Endothelial cell of umbilical vein (primary cell): ENCODE data around the gene FAM227B. TPM values are rescaled to one million over a fixed set of nuclear protein-coding genes. Genes with fewer than 3 reads are reported as not detected.

Source experiments
- BruUV-seq: library from RNA; stranded (reverse); fragments of 400-500 nt; replicated peaks from 2 replicates; lab custom pipeline; 2021; lab: Mats Ljungman, UMichigan
- CTCF ChIA-PET: fragments of 300-600, 350-600 bp; sonication (Branson Sonifier 250); formaldehyde crosslinking; loops from one replicate; lab custom pipeline; 2021; ENCODE audit warnings: antibody characterized with exemption, inconsistent platforms; lab: Charles Lee
- POLR2A ChIA-PET: fragments of 300-600, 350-600 bp; sonication (Branson Sonifier 250); formaldehyde crosslinking; loops from one replicate; lab custom pipeline; 2021; ENCODE audit warnings: antibody characterized with exemption, inconsistent platforms; lab: Charles Lee
- DNase-seq: peaks from one replicate; pipeline ENCODE4 v3.0.0-alpha.2; 2011; ENCODE audit warnings: low read depth, low spot score
- FAIRE-seq: peaks from 2 replicates; lab custom pipeline; 2011; peaks lifted over from hg19 to GRCh38; lab: Jason Lieb, UNC
- H2AFZ ChIP-seq: 2 replicates; pipeline ENCODE4 v1.6.0; 2012; ENCODE audit warnings: low read depth, low read length, control low read depth, inconsistent platforms
- H3K27ac ChIP-seq: 2 replicates; pipeline ENCODE4 v1.5.1; 2011; ENCODE audit warnings: low read depth, mild to moderate bottlenecking, control low read depth, low read length, moderate library complexity; ENCODE audit not compliant: insufficient read depth
- H3K27me3 ChIP-seq, 2 experiments: 2 replicates each; pipeline versions ENCODE4 v1.6.0 to v1.6.1; 2011; ENCODE audit warnings: low read length in 2 of 2, mixed read lengths in 1 of 2; ENCODE audit not compliant: control insufficient read depth in 2 of 2, insufficient read depth in 2 of 2
- H3K36me3 ChIP-seq, 2 experiments: 2 replicates in 1 of 2; 3 replicates in 1 of 2; pipeline ENCODE4 v1.5.1; 2011; ENCODE audit warnings: low read length in 2 of 2, mild to moderate bottlenecking in 1 of 2, moderate library complexity in 1 of 2; ENCODE audit not compliant: control insufficient read depth in 2 of 2, insufficient read depth in 2 of 2; ENCODE audit errors: extremely low read depth in 1 of 2
- H3K4me1 ChIP-seq: 3 replicates; pipeline ENCODE4 v1.5.1; 2011; ENCODE audit warnings: mild to moderate bottlenecking, low read length; ENCODE audit not compliant: control insufficient read depth, insufficient read depth; ENCODE audit errors: extremely low read depth
- H3K4me2 ChIP-seq: 2 replicates; pipeline ENCODE4 v1.6.1; 2011; ENCODE audit warnings: low read length, control low read depth, mixed read lengths; ENCODE audit not compliant: insufficient read depth
- H3K4me3 ChIP-seq, 3 experiments: fragments of 200-600 bp in 1 of 3; sonication (generic), shearing (Covaris generic) in 1 of 3; replicated peaks in 1 of 3; 2 replicates each; pipeline ENCODE4 v1.5.1; 2011 to 2016; ENCODE audit warnings: control low read depth in 3 of 3, low read length in 3 of 3, mild to moderate bottlenecking in 2 of 3, inconsistent platforms in 1 of 3, low read depth in 1 of 3, moderate library complexity in 1 of 3; ENCODE audit not compliant: insufficient read depth in 1 of 3
- H3K79me2 ChIP-seq: 2 replicates; pipeline ENCODE4 v1.6.0; 2012; ENCODE audit warnings: low read length, inconsistent platforms; ENCODE audit not compliant: control insufficient read depth, insufficient read depth
- H3K9ac ChIP-seq: replicated peaks from 2 replicates; pipeline ENCODE3; 2011; ENCODE audit warnings: low read length, control low read depth; ENCODE audit not compliant: insufficient read depth; ENCODE audit errors: extremely low read depth
- H3K9me1 ChIP-seq: replicated peaks from 3 replicates; pipeline ENCODE4 v1.6.0; 2011; ENCODE audit warnings: mild to moderate bottlenecking, low read length; ENCODE audit not compliant: control insufficient read depth, insufficient read depth; ENCODE audit errors: extremely low read depth
- H3K9me3 ChIP-seq: replicated peaks from 2 replicates; pipeline ENCODE4 v1.5.1; 2012; ENCODE audit warnings: low read length, inconsistent platforms; ENCODE audit not compliant: control insufficient read depth, insufficient read depth
- H4K20me1 ChIP-seq: replicated peaks from 2 replicates; pipeline ENCODE3; 2011; ENCODE audit warnings: mild to moderate bottlenecking, low read length; ENCODE audit not compliant: control insufficient read depth, insufficient read depth; ENCODE audit errors: extremely low read depth
- CTCF ChIP-seq, 2 donors: IDR thresholded peaks; 1 replicate in 1 of 2; 2 replicates in 1 of 2; pipeline ENCODE4 v1.5.1; 2011; ENCODE audit warnings: low read length in 2 of 2, mild to moderate bottlenecking in 2 of 2, moderate library complexity in 2 of 2, control low read depth in 1 of 2, inconsistent platforms in 1 of 2, low read depth in 1 of 2; ENCODE audit not compliant: insufficient read depth in 1 of 2; ENCODE audit errors: extremely low read depth in 1 of 2
- EZH2 ChIP-seq: IDR thresholded peaks from 2 replicates; pipeline ENCODE4 v1.6.1; 2012; ENCODE audit warnings: borderline replicate concordance, low read depth, mild to moderate bottlenecking, moderate library complexity, low read length, inconsistent platforms; ENCODE audit not compliant: severe bottlenecking
- FOS ChIP-seq: IDR thresholded peaks from 2 replicates; pipeline ENCODE4 v1.6.1; 2011; ENCODE audit warnings: mild to moderate bottlenecking, low read length, moderate library complexity, borderline replicate concordance; ENCODE audit not compliant: insufficient read depth
- GATA2 ChIP-seq: IDR thresholded peaks from 2 replicates; pipeline ENCODE4 v1.7.0; 2011; ENCODE audit warnings: low read depth, mild to moderate bottlenecking, moderate library complexity, mixed read lengths, low read length; ENCODE audit not compliant: insufficient read length, insufficient read depth
- JUN ChIP-seq: IDR thresholded peaks from 2 replicates; pipeline ENCODE4 v1.6.1; 2011; ENCODE audit warnings: borderline replicate concordance, low read depth; ENCODE audit not compliant: insufficient read length, insufficient read depth
- MAX ChIP-seq: IDR thresholded peaks from 2 replicates; pipeline ENCODE4 v1.6.1; 2011; ENCODE audit not compliant: insufficient read depth, insufficient read length
- MYC ChIP-seq: IDR thresholded peaks from one replicate; pipeline ENCODE4 v1.6.1; 2011; ENCODE audit warnings: mild to moderate bottlenecking, low read depth, low read length
- POLR2A ChIP-seq: IDR thresholded peaks from 2 replicates; pipeline ENCODE4 v1.6.1; 2012; ENCODE audit warnings: low read depth, mild to moderate bottlenecking, control low read depth, low read length
- POLR2AphosphoS5 ChIP-seq: IDR thresholded peaks from 2 replicates; pipeline ENCODE4 v1.6.1; 2012; ENCODE audit warnings: low read depth, mild to moderate bottlenecking, control low read depth, low read length, moderate library complexity; ENCODE audit not compliant: insufficient read depth
- dilution Hi-C: fragments of 300-500 bp; cut with MboI; formaldehyde crosslinking; loops from one replicate; pipeline ENCODE4 v1.15.0; 2019; ENCODE audit warnings: low sequenced_read_pairs; ENCODE audit not compliant: extremely low pct_ligation_motif_present
- intact Hi-C: fragments of 100-400 bp; cut with micrococcal nuclease; formaldehyde crosslinking; loops from one replicate; pipeline ENCODE4 v1.10.0; 2022
- polyA plus RNA-seq, 4 experiments: library from polyadenylated mRNA; depleted of rRNA in 3 of 4; stranded (reverse) in 3 of 4; unstranded in 1 of 4; fragments of >200 nt; gene quantifications; 2 replicates each; pipeline versions ENCODE4 v1.2.1 to v1.2.3, GENCODE V29; 2011 to 2012; ENCODE audit warnings: missing spikeins in 1 of 4
- total RNA-seq: library from RNA; stranded (reverse); gene quantifications from 2 replicates; pipeline ENCODE4 v1.2.3, GENCODE V29; 2021

The FAM227B gene
- total and polyA plus RNA-seq, 2 donors (not counting 3 experiments of a cell fraction or from before 2014, with no cell fraction given) = 1.5 to 1.8 TPM

- CTCF ChIA-PET = interaction anchor here (1.9 kb wide), 1 partner anchor 180 kb away, joined by 6 read pairs; no protein-coding TSS in a partner anchor
Observed at GRCh38 chr15:49415638-49416037, 205.0 kb downstream of the FAM227B start.

GRCh38 chr15:49415149-49415548 lies 205.5 kb downstream of the FAM227B start:
- DNase-seq (no peak), FAIRE-seq (no peak)
- TF ChIP-seq JUN = no peak
- TF ChIP-seq MAX = no peak
- no peak for TF ChIP-seq POLR2A
- no peak for TF ChIP-seq MYC
- no peak for TF ChIP-seq EZH2
- no peak for TF ChIP-seq CTCF (IDR thresholded peaks at IDR 0.05; ENCODE audit: extremely low read depth in 1 of 2, insufficient read depth in 1 of 2, low read depth in 1 of 2, low read length in 2 of 2)
- TF ChIP-seq POLR2AphosphoS5 = no peak
- no peak for TF ChIP-seq GATA2
- ChIA-PET CTCF (interaction anchor here (1.9 kb wide), 1 partner anchor 180 kb away, joined by 6 read pairs; no protein-coding TSS in a partner anchor), POLR2A (interaction anchor here (0.6 kb wide), 1 partner anchor 439 kb away, joined by 4 read pairs; no protein-coding TSS in a partner anchor)
- BruUV-seq = no TSS peak
- H3K9ac ChIP-seq = no peak overlapping the region
- H4K20me1 ChIP-seq = no peaks in the 10 kb centered on the region
- no peaks in the 10 kb centered on the region for H3K27me3 ChIP-seq
- dilution Hi-C loops = no loop called here
- no peaks in the 10 kb centered on the region for H3K36me3 ChIP-seq
- intact Hi-C loops = no loop called here
- no peaks in the 10 kb centered on the region for H3K9me3 ChIP-seq
- no peak overlapping the region for H2AFZ ChIP-seq
- H3K4me1 ChIP-seq = peaks cover 4% of the 10 kb centered on the region
- no peaks in the 10 kb centered on the region for H3K9me1 ChIP-seq
- H3K27ac ChIP-seq = no peak overlapping the region
- peak overlapping the region; percentile 31 for H3K4me2 ChIP-seq
- no peak overlapping the region for H3K4me3 ChIP-seq
- H3K79me2 ChIP-seq = no peaks in the 10 kb centered on the region

More at GRCh38 chr15:49415638-49416037, 205.0 kb downstream of the FAM227B start:
- no TSS peak for BruUV-seq
- Histone ChIP-seq H3K9me1 (no peaks in the 10 kb centered on the region), H3K36me3 (no peaks in the 10 kb centered on the region), H3K27ac (no peak overlapping the region), H3K79me2 (no peaks in the 10 kb centered on the region), H3K27me3 (no peaks in the 10 kb centered on the region), H4K20me1 (no peaks in the 10 kb centered on the region), H2AFZ (no peak overlapping the region), H3K9ac (no peak overlapping the region), H3K4me3 (no peak overlapping the region), H3K4me1 (peaks cover 4% of the 10 kb centered on the region), H3K9me3 (no peaks in the 10 kb centered on the region), H3K4me2 (peak overlapping the region; percentile 31)
- TF ChIP-seq JUN (no peak), FOS (peak; percentile 70)
- intact Hi-C loops (no loop called here), dilution Hi-C loops (no loop called here)
- peak; percentile 35 for DNase-seq
- FAIRE-seq = no peak
- POLR2A ChIA-PET = no interaction called here
